ENCODE data around the gene BTRC.

BTRC gene

DNA sequence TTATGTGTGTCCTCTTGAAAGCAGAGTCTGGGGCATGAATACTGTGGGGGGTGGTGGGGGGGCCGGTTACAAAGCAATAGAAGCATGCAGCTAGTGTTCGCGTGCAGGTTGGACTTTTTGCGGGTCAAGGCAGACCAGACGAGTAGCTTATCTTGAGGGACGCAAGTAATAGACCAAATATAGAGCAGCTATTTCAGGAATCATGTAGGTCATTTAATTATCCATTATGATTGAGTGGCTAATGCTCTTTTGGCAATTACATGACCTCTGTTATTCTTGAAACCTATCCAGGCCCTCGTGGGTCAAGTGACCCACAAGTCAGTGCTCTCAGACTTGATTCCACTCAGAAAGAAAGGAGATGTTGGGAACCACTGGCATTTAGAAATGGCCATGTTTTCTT is 93.0 kb downstream of the BTRC start:
- DNase-seq = no peak

DNA sequence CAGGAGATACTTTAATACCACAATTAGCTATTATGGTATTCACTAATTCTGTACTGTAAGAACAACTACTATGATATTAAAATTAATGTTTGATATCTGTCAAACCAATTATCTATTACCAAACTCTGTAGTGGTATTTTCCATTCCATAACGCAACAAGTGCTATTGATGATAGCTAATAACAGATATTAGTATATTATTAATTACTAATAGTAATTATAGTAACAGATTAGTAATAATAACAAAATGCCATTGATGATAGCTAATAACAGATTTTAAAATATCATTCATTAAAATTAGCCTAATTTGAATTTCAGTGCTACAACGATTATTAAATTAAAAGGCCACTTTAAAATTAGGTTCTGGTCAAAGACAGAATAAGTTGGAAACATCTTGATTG is 93.5 kb downstream of the BTRC start:
- DNase-seq = no peak

DNA sequence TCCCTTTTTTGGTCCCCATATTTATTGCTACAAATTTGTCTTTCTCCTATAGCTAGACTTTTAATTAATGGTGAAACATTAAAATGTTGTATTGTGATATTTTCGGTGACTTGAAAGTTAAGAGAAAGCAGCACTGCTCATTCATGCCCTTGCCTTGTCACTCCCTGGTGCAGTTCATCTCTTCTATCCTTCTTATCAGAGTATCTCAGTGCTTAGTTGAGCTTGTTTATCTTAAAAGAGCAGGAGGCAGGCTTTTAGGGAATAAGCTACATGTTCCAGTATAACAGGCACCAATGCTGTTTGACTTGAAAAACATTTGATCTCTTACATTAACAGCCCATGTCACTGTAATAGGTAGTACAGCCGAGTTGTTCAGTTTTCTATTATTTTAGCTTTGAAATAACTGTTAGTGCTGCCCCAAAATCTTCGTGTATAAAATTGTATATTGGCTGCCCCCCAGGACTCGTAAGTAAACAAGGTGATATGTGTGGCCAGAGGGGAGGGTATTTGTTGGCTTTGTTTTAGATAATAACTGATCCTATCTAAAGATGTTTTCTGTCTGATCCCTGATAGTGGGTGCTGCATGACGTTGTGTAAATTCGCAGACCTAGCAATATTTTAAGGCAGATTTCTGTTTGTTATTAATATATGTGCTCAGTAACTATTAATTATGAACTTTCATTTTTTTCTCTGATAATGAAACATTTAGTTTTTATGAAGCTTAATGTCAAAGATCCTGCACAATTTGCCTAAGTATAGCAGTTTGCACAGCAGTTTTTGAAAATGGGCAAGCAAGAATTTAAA is 96.5 kb downstream of the BTRC start:
- DNase-seq = peak; percentile 95

DNA sequence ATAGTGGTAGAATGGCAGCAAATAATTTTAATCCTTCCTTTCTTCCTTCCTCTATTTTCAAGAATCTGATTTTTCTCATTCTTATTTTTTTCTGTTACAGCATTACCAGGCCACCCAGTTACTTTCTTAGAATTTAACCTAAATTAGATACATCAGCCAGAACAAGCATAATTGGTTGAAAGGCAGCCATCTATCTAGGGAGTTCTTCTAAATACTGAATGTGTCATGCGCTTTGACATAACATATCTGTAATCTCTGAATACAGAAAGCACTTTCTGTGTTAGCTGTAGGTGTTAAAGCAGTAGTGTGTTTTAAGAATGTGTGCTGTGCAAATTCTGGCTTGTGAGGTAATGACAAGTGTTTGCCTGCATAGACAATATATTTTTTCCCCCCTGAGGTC is 97.3 kb downstream of the BTRC start:
- DNase-seq = peak; percentile 59

DNA sequence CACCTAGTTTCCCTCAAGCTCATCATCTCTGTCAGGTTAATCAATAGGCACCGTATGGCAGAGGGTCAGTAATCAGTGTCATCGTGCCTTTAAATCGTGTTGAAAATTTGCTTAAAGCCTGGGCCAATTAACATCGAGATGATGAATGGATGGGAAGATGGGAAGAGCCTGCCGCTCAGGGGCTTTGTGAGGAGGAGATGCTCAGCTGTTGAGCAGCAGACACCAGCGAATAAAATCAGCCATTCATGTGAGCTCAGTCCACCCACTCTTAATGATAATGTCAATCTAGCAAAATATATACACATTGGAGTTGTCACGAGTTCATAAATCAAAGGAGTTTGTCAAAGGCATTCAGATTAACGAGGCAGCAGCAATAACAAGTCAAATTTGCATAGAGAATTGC is 97.7 kb downstream of the BTRC start:
- no peak for DNase-seq

DNA sequence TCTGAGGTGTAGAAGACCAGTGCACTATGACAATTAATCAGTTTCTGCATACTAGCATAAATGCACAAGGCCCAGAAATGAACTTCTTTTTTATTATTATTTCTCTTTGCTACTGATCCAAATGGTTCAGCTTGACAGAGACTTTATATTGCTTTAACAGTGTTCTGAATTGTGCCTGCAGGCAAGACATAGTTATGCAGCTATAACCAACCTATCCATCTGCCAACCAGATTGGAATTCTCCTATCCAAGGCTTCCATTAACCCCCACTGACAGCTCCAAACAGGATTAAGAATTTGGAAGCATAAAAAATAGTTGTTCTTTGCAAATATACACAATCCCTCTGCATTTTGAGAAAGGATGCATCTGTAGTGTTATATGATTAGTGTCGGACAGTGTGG is 98.2 kb downstream of the BTRC start:
- DNase-seq = no peak

DNA sequence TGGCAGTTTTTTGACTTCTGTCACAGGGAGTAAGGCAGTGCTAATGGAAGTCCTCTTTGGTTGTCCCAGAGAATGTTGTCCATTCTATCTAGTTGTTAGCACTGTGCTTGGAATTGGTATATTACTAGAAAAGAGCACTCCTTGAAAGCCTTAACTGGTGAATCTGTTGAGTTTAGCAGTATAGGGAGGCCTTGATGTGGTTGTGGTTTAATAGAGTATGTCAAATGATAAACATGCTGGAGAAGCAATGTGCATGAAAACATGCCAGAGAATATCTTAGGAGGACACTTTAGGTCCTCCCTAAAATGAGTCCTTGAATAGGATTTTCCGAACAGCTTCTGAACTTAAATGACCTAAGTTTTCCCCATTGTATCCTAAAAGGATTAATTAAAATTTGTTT is 98.6 kb downstream of the BTRC start:
- DNase-seq = peak; percentile 52

DNA sequence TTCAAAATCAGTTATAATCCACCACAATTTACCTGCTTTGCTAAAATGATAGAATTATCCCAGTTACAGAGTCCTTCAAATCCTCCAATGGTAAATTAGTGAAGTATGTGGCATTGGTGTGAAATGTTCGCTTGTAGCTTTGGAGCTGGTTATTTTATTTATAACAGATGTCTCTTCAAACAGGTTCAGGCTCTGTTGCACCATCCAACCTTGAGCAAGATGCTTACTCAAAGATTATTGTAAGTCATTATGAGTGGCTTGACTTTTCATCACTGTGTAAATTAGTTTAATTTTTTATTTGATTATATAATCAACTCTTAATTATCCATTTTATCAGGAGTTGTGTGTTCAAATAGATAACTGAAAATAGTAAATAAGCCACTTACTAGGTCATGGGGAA is 99.4 kb downstream of the BTRC start:
- DNase-seq = no peak

DNA sequence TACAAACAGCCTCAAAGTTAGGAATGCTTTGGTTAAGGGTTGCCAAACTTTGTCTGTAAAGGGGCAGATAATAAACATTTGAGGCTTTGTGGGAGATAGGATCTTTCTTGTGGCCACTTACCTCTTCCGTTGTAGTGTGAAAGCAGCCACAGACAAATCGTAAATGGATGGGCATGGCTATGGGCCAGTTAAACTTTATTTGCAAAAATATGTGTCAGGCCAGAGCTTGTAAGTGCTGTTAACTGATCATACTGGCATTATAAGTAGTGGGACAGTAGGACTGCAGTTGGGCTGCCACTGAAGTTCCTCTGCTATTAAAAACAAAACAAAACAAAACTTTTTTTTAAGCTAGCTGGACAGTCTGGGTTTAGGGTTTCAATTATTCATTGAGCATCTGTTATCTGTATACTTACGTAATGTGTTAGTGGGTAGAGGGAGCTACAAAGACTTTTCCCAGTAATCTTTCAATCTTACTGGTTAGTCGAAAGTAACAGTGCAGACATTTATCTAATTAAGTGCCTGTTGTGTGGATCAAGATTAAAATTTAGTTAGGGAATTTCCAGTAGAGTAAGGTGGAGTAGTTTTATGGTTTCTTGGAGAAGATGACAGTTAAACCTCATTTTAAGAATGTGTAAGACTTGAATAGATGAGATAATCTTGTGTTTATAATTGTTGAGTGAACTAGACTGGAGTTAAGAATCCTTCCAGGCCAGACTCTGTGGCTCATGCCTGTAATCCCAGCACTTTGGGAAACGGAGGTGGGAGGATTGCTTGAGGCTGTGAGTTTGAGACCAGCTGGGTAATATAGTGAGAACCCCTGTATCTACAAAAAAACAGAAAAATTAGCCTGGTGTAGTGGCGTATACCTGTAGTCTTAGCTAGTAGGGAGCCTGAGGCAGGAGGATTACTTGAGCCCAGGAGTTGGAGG is 100.1 kb downstream of the BTRC start:
- DNase-seq = peak; percentile 94

DNA sequence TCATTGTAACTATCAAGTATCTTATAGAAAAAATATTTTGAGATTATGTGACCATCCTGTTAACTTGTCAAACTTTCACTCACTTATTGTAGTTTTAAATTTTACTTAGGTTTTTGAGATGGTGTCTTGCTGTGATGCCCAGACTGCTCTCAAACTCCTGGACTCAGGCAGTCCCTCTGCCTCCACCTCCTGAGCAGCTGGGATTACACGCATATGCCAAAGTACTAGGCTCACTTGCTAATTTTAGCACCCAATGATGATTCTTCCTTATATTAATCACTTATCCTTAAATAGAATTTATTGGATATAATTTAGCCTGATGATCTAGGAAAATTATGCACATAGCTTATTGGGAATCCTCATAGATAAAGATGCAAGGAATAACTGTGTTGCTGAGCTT is 104.9 kb downstream of the BTRC start:
- no peak for DNase-seq

DNA sequence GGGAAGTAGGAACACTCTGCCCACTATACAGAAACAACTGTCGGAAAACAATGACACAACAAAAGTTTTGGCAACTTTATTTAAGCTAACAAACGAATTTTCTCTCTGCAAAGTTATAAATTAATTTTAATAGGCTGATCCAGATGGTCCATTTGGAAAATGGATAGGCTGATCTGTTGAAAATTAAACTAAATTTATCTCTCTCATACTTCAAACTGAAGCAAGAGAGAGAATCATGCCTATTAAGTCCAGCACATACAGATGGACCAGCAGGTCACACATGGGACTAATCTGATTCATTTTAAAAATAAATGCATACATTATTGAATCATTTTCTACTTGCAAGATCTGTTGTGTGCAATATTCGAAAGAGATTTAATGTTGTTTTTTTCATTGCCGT is 110.1 kb downstream of the BTRC start:
- DNase-seq = no peak

DNA sequence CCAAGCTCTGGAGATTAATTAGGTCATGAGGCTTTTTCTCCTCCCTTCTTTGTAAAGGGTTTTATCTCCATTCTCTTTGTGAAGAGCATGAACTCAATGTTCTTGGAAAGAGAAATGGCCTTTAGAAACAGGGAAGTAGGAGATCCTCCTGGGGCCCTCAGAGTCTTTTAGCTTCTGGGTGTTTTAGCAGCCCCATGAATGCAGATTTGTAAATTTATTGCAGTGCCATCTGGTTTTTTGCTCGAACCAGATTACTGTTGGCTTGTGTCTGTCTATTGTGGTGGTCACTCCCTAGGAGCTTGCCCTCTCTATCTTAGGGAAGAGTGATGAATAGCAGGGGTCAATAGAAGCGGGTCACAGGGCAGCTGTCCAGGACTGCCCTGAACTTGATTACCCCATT is 110.6 kb downstream of the BTRC start:
- no peak for DNase-seq

DNA sequence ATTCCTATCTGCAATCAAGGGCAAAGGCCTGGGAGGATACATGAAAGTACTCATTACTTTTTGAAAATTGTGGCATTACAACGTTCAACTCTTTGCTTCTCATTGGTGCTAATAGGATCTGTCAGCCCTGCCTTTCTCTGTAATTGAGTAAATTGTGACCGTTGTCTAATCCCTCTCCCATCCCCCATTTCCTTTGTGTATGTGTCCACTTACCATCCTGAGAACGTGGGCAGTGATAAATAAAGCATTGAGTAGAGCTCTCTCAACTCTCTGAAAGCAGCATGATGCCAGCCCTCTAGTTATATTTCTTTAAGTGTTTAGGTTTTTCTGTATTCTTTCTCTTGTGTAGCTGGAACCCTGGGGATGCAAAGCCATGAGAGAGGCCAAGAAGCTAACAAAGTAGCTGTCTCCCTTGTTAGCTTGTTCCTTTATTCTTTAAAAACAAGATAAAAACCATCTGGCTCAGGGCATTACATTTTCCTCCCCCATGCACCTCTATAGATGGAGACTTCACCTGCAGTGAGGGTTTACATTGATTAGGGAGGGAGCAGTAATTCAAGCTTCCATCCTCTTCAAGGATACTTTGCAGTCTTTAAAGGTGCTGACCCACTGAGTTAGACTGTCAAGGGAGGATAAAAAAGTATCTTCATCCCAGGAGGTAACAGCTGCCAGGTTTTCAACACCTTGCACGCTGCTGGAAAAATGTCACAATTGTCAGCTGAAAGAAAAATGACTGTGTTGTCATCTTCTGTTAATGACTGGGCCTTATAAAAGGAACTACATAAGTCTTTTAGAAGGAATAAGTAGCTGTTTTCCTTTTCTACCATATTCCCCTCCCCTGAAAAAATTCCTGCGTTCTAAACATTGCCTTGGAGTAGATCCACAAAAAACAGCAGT is 112.3 kb downstream of the BTRC start:
- DNase-seq = no peak

DNA sequence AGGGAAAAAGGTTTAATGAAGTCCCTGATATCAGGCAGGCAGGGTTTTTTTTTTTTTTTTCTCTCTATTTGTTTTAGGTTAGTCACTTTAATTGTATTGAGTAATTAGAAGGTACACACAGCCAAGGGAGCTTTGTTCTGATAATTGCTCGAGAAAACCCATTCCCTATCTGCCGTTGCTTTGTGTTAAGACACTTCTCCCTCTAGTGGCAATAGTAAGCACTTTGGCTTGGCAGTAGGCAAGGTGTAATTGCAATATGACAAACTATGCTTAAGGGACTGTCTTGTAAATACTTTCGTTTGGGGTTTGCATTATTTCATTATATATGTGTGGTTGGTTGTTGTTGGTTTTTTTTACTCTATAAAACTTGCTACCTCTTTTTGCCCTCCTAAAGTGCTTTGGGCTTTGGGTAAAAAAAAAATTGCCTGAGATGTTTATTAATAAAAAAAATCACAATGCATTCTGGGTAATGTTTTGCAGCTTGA is 113.4 kb downstream of the BTRC start:
- DNase-seq = peak; percentile 96

DNA sequence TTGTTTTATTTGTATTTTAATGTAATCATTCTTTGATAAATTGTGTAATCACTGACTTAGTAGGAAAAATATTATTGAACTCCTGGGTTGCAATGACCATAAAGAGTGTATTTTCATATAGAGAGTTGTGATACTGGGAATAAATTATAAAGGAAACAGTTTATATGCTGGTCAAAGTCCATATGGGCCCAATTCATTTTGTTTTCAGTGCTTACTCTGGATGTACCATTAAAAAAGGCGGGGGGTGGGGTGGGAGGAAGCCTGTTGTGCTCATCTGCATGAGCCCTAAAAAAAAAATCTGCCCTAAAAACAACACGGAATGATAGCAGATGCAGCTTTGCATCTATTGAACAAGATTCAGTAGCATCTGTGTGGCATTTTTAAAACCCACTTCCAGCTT is 114.2 kb downstream of the BTRC start:
- DNase-seq = no peak

DNA sequence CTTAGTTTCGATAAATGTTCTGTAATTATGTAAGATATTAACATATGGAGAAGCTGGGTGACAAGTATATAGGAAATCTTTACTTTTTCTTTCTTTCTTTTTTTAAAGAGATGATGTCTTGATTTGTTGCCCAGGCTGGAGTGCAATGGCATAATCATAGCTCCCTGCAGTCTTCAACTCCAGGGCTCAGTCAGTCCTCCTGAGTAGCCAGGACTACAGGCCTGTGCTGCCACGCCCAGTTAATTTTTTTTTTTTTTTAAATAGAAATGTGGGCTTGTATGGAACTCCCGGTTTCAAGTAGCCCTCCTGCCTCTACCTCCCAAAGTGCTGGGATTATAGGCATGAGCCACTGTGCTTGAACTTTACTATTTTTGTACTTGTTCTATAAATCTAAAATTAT is 122.4 kb downstream of the BTRC start:
- DNase-seq = no peak

DNA sequence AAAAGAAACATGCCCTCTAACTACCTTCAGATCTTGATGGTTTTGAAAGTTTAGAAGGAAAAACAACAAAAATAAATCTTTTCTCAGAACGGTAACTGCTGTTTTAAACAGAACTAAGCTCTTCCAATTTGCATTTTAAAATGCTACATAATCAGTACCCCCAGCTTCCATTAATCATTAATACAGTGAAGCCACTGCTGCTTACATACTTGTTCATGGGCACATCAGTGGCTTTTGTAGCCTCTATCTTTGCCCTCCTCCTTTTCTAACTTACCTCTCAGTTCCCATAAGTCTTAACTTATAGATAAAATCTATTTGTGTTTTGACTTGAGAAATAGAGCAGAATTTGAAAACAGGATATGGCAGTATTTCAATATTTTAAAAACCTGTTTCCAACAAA is 125.0 kb downstream of the BTRC start:
- DNase-seq = no peak

DNA sequence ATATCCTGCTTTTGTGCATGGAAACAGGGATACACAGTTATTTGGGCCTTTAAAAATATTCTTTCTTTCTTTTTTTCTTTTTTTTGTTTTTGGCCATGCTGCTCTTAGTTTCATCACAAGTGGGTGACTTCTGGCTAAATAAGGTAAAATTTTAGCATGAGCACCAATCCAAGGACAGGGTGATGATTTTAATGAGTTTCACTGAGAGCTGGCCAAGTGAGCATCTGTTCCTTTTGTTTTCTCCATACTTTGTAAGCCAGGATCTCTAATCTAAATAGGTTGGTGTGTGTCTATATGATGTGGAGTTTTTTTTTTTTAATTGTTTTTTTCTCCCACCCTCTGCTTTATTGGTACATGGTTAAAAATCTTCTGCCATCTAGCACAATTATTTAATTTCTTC is 127.3 kb downstream of the BTRC start:
- no peak for DNase-seq

DNA sequence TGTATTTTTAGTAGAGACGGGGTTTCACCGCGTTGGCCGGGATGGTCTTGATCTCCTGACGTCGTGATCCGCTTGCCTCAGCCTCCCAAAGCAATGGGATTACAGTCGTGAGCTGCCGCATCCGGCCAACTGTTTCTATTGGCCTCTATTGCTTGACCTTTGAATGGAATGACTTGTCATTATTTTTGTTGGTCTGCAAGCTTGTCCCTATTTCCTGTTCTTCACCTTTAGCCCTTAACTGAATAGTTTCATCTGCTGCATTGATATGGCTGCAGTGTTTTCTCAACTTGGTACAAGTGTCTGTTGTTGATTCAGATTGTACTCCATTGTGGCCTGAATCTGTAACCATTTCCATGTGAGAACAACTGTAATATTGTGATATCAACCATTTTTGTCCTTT is 128.6 kb downstream of the BTRC start:
- DNase-seq = no peak

DNA sequence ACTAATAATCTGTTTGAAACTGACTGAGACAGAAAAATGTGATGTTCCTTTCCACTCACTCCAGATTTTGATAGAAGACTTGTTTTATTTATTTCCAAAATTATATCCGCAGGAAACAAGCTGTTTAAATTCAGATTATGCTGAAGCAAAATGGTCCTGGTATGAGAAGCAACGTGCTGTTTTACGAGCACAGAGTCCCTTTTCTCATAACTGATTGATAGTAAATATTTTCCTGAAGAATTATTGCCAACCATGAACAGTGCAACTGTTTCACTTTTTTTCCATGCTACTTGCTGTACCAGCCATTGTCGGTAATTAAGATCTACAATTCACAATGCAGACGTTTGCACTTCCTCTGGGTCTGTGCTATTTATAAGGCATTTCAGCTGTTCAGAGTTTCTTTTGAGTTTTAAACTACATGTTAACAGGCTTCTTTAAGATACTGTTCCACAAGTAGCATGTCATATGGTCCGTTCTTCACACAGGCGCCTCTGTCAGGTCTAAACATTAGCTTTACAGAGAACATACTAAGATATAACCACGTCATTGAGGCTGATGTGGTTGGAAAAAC is 130.3 kb downstream of the BTRC start:
- DNase-seq = no peak

DNA sequence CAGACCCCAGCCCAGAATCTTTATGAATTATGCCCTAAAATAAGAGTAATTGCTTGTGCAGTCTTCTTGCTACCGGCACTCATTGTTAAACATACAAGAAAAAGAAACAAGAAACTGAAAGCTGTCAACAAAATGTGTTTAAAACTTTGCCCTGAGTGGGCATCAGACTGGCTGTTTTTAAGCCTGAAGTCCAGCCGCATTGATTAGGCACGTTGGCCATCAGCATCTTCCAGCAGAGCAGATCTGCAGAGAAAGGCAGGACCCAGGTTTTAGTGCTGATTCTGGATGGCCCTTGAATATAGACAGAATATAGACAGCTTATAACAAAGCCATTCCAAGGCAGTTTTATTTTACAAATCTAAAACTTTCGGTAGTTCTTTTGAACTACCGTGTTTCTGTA is 131.2 kb downstream of the BTRC start:
- no peak for DNase-seq

DNA sequence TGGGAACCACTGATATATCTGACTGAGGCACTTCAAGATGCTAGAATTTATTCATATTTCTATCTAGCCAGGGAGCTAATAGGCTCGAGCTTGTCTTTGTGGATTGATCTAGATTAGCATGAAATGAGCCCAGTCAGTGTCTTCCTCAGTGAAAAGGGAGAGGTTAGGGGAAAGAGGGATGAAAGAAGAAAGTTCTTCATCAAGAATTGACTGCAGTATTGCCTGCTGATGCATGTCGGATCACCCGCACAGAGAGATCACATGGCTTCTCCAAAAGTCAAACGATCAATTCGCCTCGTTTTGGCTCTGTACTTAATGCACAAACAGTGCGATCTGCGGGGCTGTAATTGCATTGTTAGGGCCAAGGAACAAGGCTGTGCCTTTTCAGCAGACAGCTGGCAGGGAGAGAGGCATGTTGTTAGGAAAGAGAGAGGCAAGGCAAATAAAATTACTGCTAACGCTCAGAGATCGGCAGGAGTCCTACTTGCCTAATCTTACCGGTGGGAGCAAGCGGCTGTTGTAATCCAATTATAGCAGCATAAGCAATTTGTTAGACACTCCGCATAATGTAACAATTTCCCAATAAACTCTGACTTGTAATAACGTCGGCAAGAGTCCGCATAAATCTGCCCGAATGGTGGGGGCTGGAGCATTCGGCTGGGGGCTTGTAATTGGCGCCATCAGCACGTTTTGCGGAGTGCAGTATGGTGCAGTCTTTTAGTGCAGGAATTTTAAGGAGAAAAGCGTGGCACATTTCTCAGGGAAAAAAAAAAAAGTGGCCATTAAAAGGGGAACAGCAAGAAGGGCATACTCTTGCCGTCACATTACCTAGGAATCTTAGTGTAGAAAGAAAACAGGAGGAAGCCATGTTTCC is 132.0 kb downstream of the BTRC start:
- no peak for DNase-seq
